ENCODE results near the gene WFS1. TPM values are rescaled to one million over a fixed set of nuclear protein-coding genes. Genes with fewer than 3 reads are reported as not detected.
A peak's percentile ranks its signal among the peaks of the same experiment; 100 is the strongest.

Gene WFS1
- total and polyA plus RNA-seq, 2 of the 8 experiments (the other 6 are each of a cell fraction or from before 2014, with no cell fraction given) = 29.1 to 43.1 TPM

DNA sequence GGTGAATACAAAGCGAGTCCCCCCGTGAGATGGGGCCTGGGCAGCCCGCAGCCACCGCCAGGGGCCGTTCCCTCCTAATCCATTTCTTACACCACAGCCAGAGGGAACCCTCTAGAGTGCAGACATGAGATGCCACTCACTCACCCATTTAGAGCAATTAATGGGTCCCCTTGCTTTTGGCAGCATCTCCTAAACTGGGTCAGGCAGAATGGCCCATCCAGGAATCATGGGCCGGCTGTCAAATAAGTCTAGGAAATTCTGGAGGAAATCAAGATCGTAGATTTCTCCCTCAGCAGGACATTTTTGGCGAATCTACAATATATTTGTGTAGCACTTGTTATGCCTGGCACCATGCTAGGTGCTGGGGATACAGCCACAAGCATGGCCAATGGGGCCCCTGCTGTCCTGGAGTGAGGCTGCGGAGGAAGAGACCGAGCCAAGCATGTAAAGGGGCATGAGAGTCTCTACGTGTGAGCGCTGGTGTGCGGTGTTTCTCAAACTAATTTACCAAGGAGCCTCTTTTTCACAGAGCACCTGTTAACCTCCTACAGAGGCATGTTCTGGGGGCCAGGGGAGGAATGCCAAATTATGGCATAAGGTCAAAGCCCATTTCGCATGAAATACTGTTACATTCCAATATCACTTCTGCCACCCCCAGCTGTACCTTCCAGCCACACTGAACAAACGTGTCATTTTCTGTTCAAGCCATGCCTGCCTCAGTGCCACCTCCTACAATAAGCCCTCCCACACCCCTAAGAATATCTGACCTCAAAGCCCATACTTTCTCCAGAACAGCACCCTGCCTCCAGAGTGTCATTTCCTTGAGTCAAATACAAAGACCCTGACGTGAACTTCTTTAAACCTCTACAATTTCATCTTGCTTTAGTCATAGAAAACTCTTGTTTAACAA lies 41.2 kb upstream of the WFS1 start:
- FAIRE-seq = no peak
- Histone ChIP-seq H3K4me2 (ENCODE audit: insufficient read depth in 1 of 2, low read depth in 2 of 2, low read length in 2 of 2) (no peak overlapping the region), H3K9me3 (ENCODE audit: insufficient read depth in 2 of 2, low read depth in 1 of 2, low read length in 1 of 2) (no peaks in the 10 kb centered on the region), H4K20me1 (replicated peaks in 1 of 2; ENCODE audit: control insufficient read depth in 1 of 2, insufficient read depth in 2 of 2, low read length in 2 of 2) (peaks cover 0 to 3% of the 10 kb centered on the region in 2 experiments), H2BK5ac (ENCODE audit: low read depth, low read length) (no peak overlapping the region), H3K9ac (replicated peaks in 1 of 4; ENCODE audit: extremely low read depth in 1 of 4, low read depth in 3 of 4, low read length in 3 of 4) (no peak overlapping the region; a peak in 1 of 7 replicates), H2BK120ac (replicated peaks; ENCODE audit: low read depth, low read length) (no peak overlapping the region), H3K79me1 (ENCODE audit: low read depth, low read length) (no peaks in the 10 kb centered on the region), H3K36me3 (ENCODE audit: control insufficient read depth in 2 of 4, insufficient read depth in 4 of 4, low read length in 3 of 4) (no peaks in the 10 kb centered on the region), H4K8ac (ENCODE audit: extremely low read depth, insufficient read depth, low read length) (no peak overlapping the region), H2AK5ac (ENCODE audit: low read depth, low read length) (no peak overlapping the region), H2BK15ac (ENCODE audit: low read length) (no peak overlapping the region), H3K79me2 (ENCODE audit: control insufficient read depth in 1 of 2, insufficient read depth in 2 of 2, low read length in 2 of 2) (no peaks in the 10 kb centered on the region), H3K18ac (ENCODE audit: extremely low read depth, low read length) (no peak overlapping the region), H2BK20ac (ENCODE audit: low read length) (no peak overlapping the region), H3K23ac (ENCODE audit: insufficient read length) (no peak overlapping the region), H4K91ac (replicated peaks; ENCODE audit: insufficient read length, low read length) (no peak overlapping the region), H3K4me1 (replicated peaks in 1 of 4; ENCODE audit: control insufficient read depth in 3 of 4, insufficient read depth in 4 of 4, low read length in 3 of 4) (no peaks in the 10 kb centered on the region; a peak in 1 of 7 replicates), H3K56ac (replicated peaks; ENCODE audit: insufficient read length, low read depth, low read length) (no peak overlapping the region), H2BK12ac (ENCODE audit: low read depth, low read length) (no peak overlapping the region), H3K4ac (replicated peaks; ENCODE audit: insufficient read length, low read depth, low read length) (no peak overlapping the region), H3K23me2 (ENCODE audit: low read depth, low read length) (no peaks in the 10 kb centered on the region), H3K27me3 (replicated peaks in 1 of 4; ENCODE audit: control insufficient read depth in 3 of 4, extremely low read depth in 1 of 4, insufficient read depth in 3 of 4, low read length in 3 of 4) (no peaks in the 10 kb centered on the region), H3K27ac (ENCODE audit: low read depth, low read length) (no peak overlapping the region), H4K5ac (ENCODE audit: insufficient read length, low read depth, low read length) (no peak overlapping the region), H3K14ac (ENCODE audit: insufficient read length) (no peak overlapping the region), H2AFZ (ENCODE audit: low read length) (no peak overlapping the region), H3K4me3 (ENCODE audit: extremely low read depth in 1 of 4, insufficient read depth in 2 of 4, low read depth in 3 of 4, low read length in 4 of 4) (no peak overlapping the region)
- CTCF ChIA-PET (ENCODE audit: partially characterized antibody) = interaction anchor here (1.0 to 1.4 kb wide), 2 partner anchors 98 to 104 kb away, joined by 3 to 4 read pairs; no protein-coding TSS in a partner anchor
- TF ChIP-seq, protein P1, sequence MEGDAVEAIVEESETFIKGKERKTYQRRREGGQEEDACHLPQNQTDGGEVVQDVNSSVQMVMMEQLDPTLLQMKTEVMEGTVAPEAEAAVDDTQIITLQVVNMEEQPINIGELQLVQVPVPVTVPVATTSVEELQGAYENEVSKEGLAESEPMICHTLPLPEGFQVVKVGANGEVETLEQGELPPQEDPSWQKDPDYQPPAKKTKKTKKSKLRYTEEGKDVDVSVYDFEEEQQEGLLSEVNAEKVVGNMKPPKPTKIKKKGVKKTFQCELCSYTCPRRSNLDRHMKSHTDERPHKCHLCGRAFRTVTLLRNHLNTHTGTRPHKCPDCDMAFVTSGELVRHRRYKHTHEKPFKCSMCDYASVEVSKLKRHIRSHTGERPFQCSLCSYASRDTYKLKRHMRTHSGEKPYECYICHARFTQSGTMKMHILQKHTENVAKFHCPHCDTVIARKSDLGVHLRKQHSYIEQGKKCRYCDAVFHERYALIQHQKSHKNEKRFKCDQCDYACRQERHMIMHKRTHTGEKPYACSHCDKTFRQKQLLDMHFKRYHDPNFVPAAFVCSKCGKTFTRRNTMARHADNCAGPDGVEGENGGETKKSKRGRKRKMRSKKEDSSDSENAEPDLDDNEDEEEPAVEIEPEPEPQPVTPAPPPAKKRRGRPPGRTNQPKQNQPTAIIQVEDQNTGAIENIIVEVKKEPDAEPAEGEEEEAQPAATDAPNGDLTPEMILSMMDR (IDR thresholded peaks at IDR 0.05; ENCODE audit: control extremely low read depth in 1 of 3, insufficient read depth in 1 of 3, low read depth in 1 of 3, low read length in 3 of 3) = peak in 2 of 3 experiments; percentile 2; a peak in 1 of 4 replicates
- no peak for TF ChIP-seq HDAC6 (IDR thresholded peaks at IDR 0.05; ENCODE audit: low read depth, low read length)
- POLR2A ChIA-PET (ENCODE audit: partially characterized antibody) = no interaction called here
- WGBS, 2 experiments (ENCODE audit: extremely low coverage in 1 of 2, insufficient coverage in 1 of 2, insufficient read length in 1 of 2, insufficient replicate concordance in 2 of 2, low coverage in 1 of 2, low lambda C conversion rate in 2 of 2, missing lambda C conversion rate in 1 of 2) = 85% methylated on average over 16 of the region's 16 CpGs; no CpG with 5 or more reads in 1 of the 2 experiments
- peak in 1 of 2 experiments; percentile 32 for DNase-seq (ENCODE audit: low read depth in 1 of 2, low spot score in 2 of 2)
